OCI-LY7 (cell line): ENCODE data around the gene TWIST2. TPM values are rescaled to one million over a fixed set of nuclear protein-coding genes. Genes with fewer than 3 reads are reported as not detected.

Experiments
- BruUV-seq: library from RNA; stranded (reverse); fragments of 400-500 nt; replicated peaks from 2 replicates; lab custom pipeline; 2021; lab: Mats Ljungman, UMichigan
- CTCF ChIA-PET: fragments of 300-600 bp; sonication (Branson Sonifier 250); formaldehyde crosslinking; loops from one replicate; lab custom pipeline; 2022; ENCODE audit warnings: antibody characterized with exemption; ENCODE audit not compliant: unreplicated experiment; lab: Charles Lee
- POLR2A ChIA-PET: fragments of 300-600 bp; sonication (Branson Sonifier 250); formaldehyde crosslinking; loops from one replicate; lab custom pipeline; 2022; ENCODE audit warnings: antibody characterized with exemption; lab: Charles Lee
- DNase-seq: peaks from one replicate; pipeline ENCODE4 v3.0.0-alpha.2; 2015; ENCODE audit warnings: low spot score
- H2AFZ ChIP-seq: fragments of 200-600 bp; sonication (generic), shearing (Covaris generic); 2 replicates; pipeline ENCODE4 v1.6.1; 2014; ENCODE audit warnings: mild to moderate bottlenecking, antibody characterized with exemption, low read length, moderate library complexity
- H3K27ac ChIP-seq: fragments of 200-600 bp; sonication (generic); 2 replicates; pipeline ENCODE4 v1.5.1; 2014; ENCODE audit warnings: mixed run types, low read depth, mild to moderate bottlenecking, moderate library complexity, low read length, inconsistent platforms; ENCODE audit not compliant: poor library complexity, severe bottlenecking
- H3K36me3 ChIP-seq: fragments of 200-600 bp; sonication (generic); 2 replicates; pipeline ENCODE4 v1.6.1; 2014; ENCODE audit warnings: mild to moderate bottlenecking, antibody characterized with exemption, low read length, moderate library complexity, mixed read lengths; ENCODE audit not compliant: insufficient read depth
- H3K4me1 ChIP-seq: fragments of 200-600 bp; sonication (generic); 2 replicates; pipeline ENCODE4 v1.5.1; 2014; ENCODE audit warnings: mild to moderate bottlenecking, low read length; ENCODE audit not compliant: insufficient read depth, poor library complexity, severe bottlenecking
- H3K4me2 ChIP-seq: fragments of 200-600 bp; sonication (generic); 2 replicates; pipeline ENCODE4 v1.6.1; 2014; ENCODE audit warnings: mild to moderate bottlenecking, low read length
- H3K4me3 ChIP-seq: fragments of 200-600 bp; sonication (generic); 2 replicates; pipeline ENCODE4 v1.5.1; 2014; ENCODE audit warnings: mild to moderate bottlenecking, low read depth, low read length; ENCODE audit not compliant: poor library complexity, severe bottlenecking
- H3K79me2 ChIP-seq: fragments of 200-600 bp; sonication (generic); 2 replicates; pipeline ENCODE4 v1.6.1; 2016; ENCODE audit warnings: low read depth, mild to moderate bottlenecking, low read length, moderate library complexity, mixed read lengths; ENCODE audit not compliant: insufficient read depth
- H3K9me2 ChIP-seq: fragments of 200-600 bp; sonication (generic); 2 replicates; pipeline ENCODE4 v1.6.1; 2016; ENCODE audit warnings: mild to moderate bottlenecking, low read length, mixed read lengths; ENCODE audit not compliant: insufficient read depth
- H3K9me3 ChIP-seq: fragments of 200-600 bp; sonication (generic); 2 replicates; pipeline ENCODE4 v1.6.1; 2014; ENCODE audit warnings: mild to moderate bottlenecking, mixed run types, low read length, mixed read lengths
- H4K20me1 ChIP-seq: fragments of 200-600 bp; sonication (generic); 2 replicates; pipeline ENCODE4 v1.6.1; 2014; ENCODE audit warnings: mild to moderate bottlenecking, antibody characterized with exemption, low read length, moderate library complexity, mixed read lengths; ENCODE audit not compliant: insufficient read depth
- CTCF ChIP-seq: fragments of 200-600 bp; sonication (generic); conservative IDR thresholded peaks from 2 replicates; pipeline ENCODE4 v1.5.1; 2014; ENCODE audit warnings: mild to moderate bottlenecking, antibody characterized with exemption, low read length, moderate library complexity, mixed read lengths
- EZH2phosphoT487 ChIP-seq: fragments of 200-600 bp; sonication (generic); IDR thresholded peaks from 2 replicates; pipeline ENCODE4 v1.6.1; 2018; ENCODE audit warnings: low read depth, borderline replicate concordance, mild to moderate bottlenecking, mixed run types, antibody characterized with exemption, low read length, moderate library complexity, mixed read lengths
- intact Hi-C: fragments of 100-400 bp; cut with micrococcal nuclease; formaldehyde crosslinking; loops from one replicate; pipeline ENCODE4 v1.10.0; 2022; ENCODE audit not compliant: unreplicated experiment
- total RNA-seq, 2 experiments: library from RNA; depleted of rRNA in 1 of 2; stranded (reverse); fragments of >200 nt in 1 of 2; shearing (Covaris generic) in 1 of 2; gene quantifications; 2 replicates each; pipeline ENCODE4 v1.2.3, GENCODE V29; 2014 to 2022

Gene TWIST2
- total RNA-seq, 2 experiments from 2014 or later = not detected

DNA sequence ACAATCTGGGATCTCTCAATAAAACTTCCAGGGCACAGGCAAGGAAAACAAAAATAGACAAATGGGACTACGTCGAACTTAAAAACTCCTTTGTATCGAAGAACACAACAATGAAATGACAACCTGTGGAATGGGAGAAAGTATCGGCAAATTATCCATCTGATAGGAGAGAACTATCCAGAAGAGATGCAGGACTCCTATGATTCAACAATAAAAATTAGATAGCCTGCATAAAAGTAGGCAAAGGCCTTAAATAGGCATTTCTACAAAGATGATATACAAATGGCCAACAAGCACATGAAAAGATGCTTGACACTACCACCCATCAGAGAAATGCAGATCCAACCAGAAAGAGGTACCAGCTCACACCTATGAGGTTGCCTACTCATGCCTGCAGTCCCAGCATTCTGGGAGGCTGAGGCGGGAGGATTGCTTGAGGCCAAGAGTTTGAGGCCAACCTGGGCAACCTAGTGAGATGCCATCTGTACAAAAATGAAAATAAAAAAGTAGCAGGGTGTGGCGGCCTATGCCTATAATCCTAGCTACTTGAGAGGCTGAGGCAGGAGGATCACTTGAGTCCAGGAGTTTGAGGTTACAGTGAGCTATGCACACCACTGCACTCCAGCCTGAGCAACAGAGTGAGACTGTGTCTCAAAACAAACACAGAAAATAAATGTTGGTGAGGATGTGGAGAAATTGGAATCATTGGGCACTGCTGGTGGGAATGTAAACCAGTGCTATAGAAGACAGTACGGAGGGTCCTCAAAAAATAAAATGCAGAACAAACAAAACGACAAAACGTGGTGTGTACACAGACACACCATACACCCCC lies 21.6 kb downstream of the TWIST2 start:
- Histone ChIP-seq H3K4me1 (no peaks in the 10 kb centered on the region), H4K20me1 (no peaks in the 10 kb centered on the region), H3K9me3 (no peaks in the 10 kb centered on the region), H2AFZ (no peak overlapping the region), H3K9me2 (no peaks in the 10 kb centered on the region), H3K4me2 (no peak overlapping the region), H3K79me2 (no peaks in the 10 kb centered on the region), H3K4me3 (no peak overlapping the region), H3K27ac (no peak overlapping the region), H3K36me3 (no peaks in the 10 kb centered on the region)
- no peak for DNase-seq
- CTCF ChIA-PET = no interaction called here
- intact Hi-C loops = no loop called here
- TF ChIP-seq CTCF (no peak), EZH2phosphoT487 (no peak)
- BruUV-seq = no TSS peak
- POLR2A ChIA-PET = no interaction called here

DNA sequence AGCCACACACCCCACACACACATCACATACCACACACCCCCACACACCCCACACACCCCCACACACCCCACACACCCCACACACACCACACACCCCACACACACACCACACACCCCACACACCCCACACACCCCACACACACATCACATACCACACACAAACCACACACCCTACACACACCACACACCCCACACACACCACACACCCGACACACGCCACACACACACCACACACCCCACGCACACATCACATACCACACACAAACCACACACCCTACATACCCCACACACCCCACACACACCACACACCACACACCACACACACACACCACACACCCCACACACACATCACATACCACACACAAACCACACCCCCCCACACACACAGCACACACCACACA lies 22.4 kb downstream of the TWIST2 start:
- Histone ChIP-seq H3K4me2 (no peak overlapping the region), H3K79me2 (no peaks in the 10 kb centered on the region), H3K4me3 (no peak overlapping the region), H3K4me1 (no peaks in the 10 kb centered on the region), H3K9me2 (no peaks in the 10 kb centered on the region), H3K36me3 (no peaks in the 10 kb centered on the region), H2AFZ (no peak overlapping the region), H4K20me1 (no peaks in the 10 kb centered on the region), H3K9me3 (no peaks in the 10 kb centered on the region), H3K27ac (no peak overlapping the region)
- intact Hi-C loops = no loop called here
- CTCF ChIA-PET = no interaction called here
- DNase-seq = no peak
- POLR2A ChIA-PET = no interaction called here
- no TSS peak for BruUV-seq
- TF ChIP-seq EZH2phosphoT487 = no peak
- TF ChIP-seq CTCF = no peak

DNA sequence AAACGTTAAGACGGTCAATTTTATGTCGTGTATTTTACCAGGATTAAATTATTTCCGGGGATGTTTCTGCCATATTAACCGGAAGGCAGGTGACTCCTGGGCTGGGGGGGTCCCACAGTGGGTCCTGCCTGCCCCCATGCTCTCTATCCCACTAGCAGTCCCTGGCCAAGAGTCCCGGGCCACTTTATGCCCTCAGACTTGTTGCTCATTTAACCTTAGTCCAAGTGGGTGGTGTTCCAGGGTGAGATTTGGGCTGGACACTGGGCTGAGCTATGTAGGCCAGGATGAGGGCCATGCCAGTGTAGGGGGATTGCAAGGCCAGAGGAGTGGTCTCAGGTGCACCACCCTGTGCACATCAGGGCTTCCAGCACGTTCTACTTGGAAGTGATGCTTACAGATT lies 24.1 kb downstream of the TWIST2 start:
- intact Hi-C loops = no loop called here
- no peak overlapping the region for H2AFZ ChIP-seq
- H4K20me1 ChIP-seq = no peaks in the 10 kb centered on the region
- no peaks in the 10 kb centered on the region for H3K4me1 ChIP-seq
- no peaks in the 10 kb centered on the region for H3K9me2 ChIP-seq
- ChIA-PET CTCF (no interaction called here), POLR2A (no interaction called here)
- no peaks in the 10 kb centered on the region for H3K9me3 ChIP-seq
- no peaks in the 10 kb centered on the region for H3K36me3 ChIP-seq
- no peak for DNase-seq
- no peaks in the 10 kb centered on the region for H3K79me2 ChIP-seq
- H3K4me3 ChIP-seq = no peak overlapping the region
- BruUV-seq = no TSS peak
- no peak overlapping the region for H3K4me2 ChIP-seq
- H3K27ac ChIP-seq = no peak overlapping the region
- TF ChIP-seq CTCF (no peak), EZH2phosphoT487 (no peak)
